HCT116 (cell line): ENCODE data around the gene DNAAF8. TPM values are rescaled to one million over a fixed set of nuclear protein-coding genes. Genes with fewer than 3 reads are reported as not detected.

ENCODE experiments used
- ATAC-seq: fragments of 200-7000 bp; cut with Tn5 transposase; 2 replicates; pipeline ENCODE4 v1.9.1; 2020; ENCODE audit warnings: mild to moderate bottlenecking, moderate library complexity
- BruUV-seq: library from RNA; stranded (reverse); fragments of 400-500 nt; replicated peaks from 2 replicates; lab custom pipeline; 2021; lab: Mats Ljungman, UMichigan
- CTCF ChIA-PET: fragments of 300-600 bp; sonication (Branson Sonifier 250); formaldehyde crosslinking; loops from one replicate; lab custom pipeline; 2021; ENCODE audit warnings: antibody characterized with exemption; lab: Charles Lee
- POLR2A ChIA-PET: fragments of 300-600, 350-600 bp; sonication (Branson Sonifier 250); formaldehyde crosslinking; loops from one replicate; lab custom pipeline; 2021; ENCODE audit warnings: antibody characterized with exemption; lab: Charles Lee
- RAD21 ChIA-PET, 2 experiments: fragments of 300-600 bp; sonication (Branson Sonifier 250); formaldehyde crosslinking; loops; one replicate each; lab custom pipeline; 2023; ENCODE audit warnings: low total read pairs in 2 of 2; ENCODE audit not compliant: uncharacterized antibody in 2 of 2, unreplicated experiment in 2 of 2, low non-redundant PET in 1 of 2; lab: Charles Lee
- DNase-seq: peaks from one replicate; pipeline ENCODE4 v3.0.0-alpha.2; 2010; ENCODE audit warnings: low read depth, low spot score
- H2AFZ ChIP-seq: fragments of 200-600 bp; shearing (Covaris generic), sonication (generic); 2 replicates; pipeline ENCODE4 v1.6.1; 2017; ENCODE audit warnings: low read depth, mixed run types, mixed read lengths, antibody characterized with exemption, low read length; ENCODE audit not compliant: poor library complexity, severe bottlenecking
- H3K27ac ChIP-seq: 2 replicates; pipeline ENCODE4 v1.5.1; 2012; ENCODE audit warnings: low read depth, low read length
- H3K27me3 ChIP-seq: fragments of 200-600 bp; sonication (generic); 2 replicates; pipeline ENCODE4 v1.6.1; 2016; ENCODE audit warnings: mixed run types, low read length, mixed read lengths; ENCODE audit not compliant: insufficient read depth
- H3K36me3 ChIP-seq, 2 experiments: fragments of 200-500 bp in 1 of 2; fragments of 200-600 bp in 1 of 2; sonication (Bioruptor generic) in 1 of 2; sonication (generic) in 1 of 2; 2 replicates each; pipeline versions ENCODE4 v1.5.1 to v1.6.1; 2014 to 2016; ENCODE audit warnings: low read length in 2 of 2, inconsistent platforms in 1 of 2, mixed read lengths in 1 of 2, mixed run types in 1 of 2; ENCODE audit not compliant: insufficient read depth in 2 of 2, control insufficient read depth in 1 of 2
- H3K4me1 ChIP-seq, 2 experiments: fragments of 200-600 bp in 1 of 2; sonication (generic) in 1 of 2; 2 replicates each; pipeline versions ENCODE4 v1.5.1 to v1.6.1; 2012 to 2017; ENCODE audit warnings: low read length in 2 of 2, inconsistent platforms in 1 of 2, mild to moderate bottlenecking in 1 of 2, mixed read lengths in 1 of 2, mixed run types in 1 of 2, moderate library complexity in 1 of 2; ENCODE audit not compliant: insufficient read depth in 2 of 2, control insufficient read depth in 1 of 2
- H3K4me2 ChIP-seq: fragments of 200-600 bp; sonication (generic); 2 replicates; pipeline ENCODE4 v1.6.1; 2017; ENCODE audit warnings: mixed run types, low read length, mixed read lengths
- H3K4me3 ChIP-seq, 2 experiments: fragments of 200-600 bp in 1 of 2; sonication (generic) in 1 of 2; replicated peaks in 1 of 2; 2 replicates each; pipeline ENCODE4 v1.5.1; 2011 to 2016; ENCODE audit warnings: low read length in 2 of 2, control low read depth in 1 of 2, low read depth in 1 of 2, mild to moderate bottlenecking in 1 of 2, mixed read lengths in 1 of 2, mixed run types in 1 of 2
- H3K79me2 ChIP-seq: fragments of 200-600 bp; sonication (generic); 2 replicates; pipeline ENCODE4 v1.6.1; 2017; ENCODE audit warnings: mild to moderate bottlenecking, mixed run types, low read length, moderate library complexity, mixed read lengths; ENCODE audit not compliant: insufficient read depth
- H3K9ac ChIP-seq: fragments of 200-600 bp; sonication (generic); 2 replicates; pipeline ENCODE4 v1.6.1; 2016; ENCODE audit warnings: low read length, mixed read lengths
- H3K9me2 ChIP-seq: fragments of 200-600 bp; sonication (generic), shearing (Covaris generic); 2 replicates; pipeline ENCODE4 v1.6.1; 2017; ENCODE audit warnings: mixed run types, mild to moderate bottlenecking, moderate library complexity; ENCODE audit not compliant: insufficient read depth
- H3K9me3 ChIP-seq, 2 experiments: fragments of 200-500 bp in 1 of 2; fragments of 200-600 bp in 1 of 2; sonication (Bioruptor generic) in 1 of 2; sonication (generic) in 1 of 2; 2 replicates each; pipeline ENCODE4 v1.6.1; 2014 to 2017; ENCODE audit warnings: low read length in 2 of 2, mixed read lengths in 2 of 2, inconsistent platforms in 1 of 2, low read depth in 1 of 2, mild to moderate bottlenecking in 1 of 2, mixed run types in 1 of 2, moderate library complexity in 1 of 2; ENCODE audit not compliant: control insufficient read depth in 1 of 2, insufficient read depth in 1 of 2
- H4K20me1 ChIP-seq: fragments of 200-600 bp; sonication (generic), shearing (Covaris generic); 2 replicates; pipeline ENCODE4 v1.6.1; 2017; ENCODE audit warnings: mixed run types, mild to moderate bottlenecking, moderate library complexity; ENCODE audit not compliant: insufficient read depth
- CBX3 ChIP-seq: IDR thresholded peaks from 2 replicates; pipeline ENCODE4 v1.6.1; 2012; ENCODE audit warnings: low read depth
- POLR2A ChIP-seq: IDR thresholded peaks from 2 replicates; pipeline ENCODE4 v1.7.0; 2011; ENCODE audit warnings: borderline replicate concordance; ENCODE audit not compliant: insufficient read depth, insufficient read length; ENCODE audit errors: extremely low read depth
- SIN3A ChIP-seq: IDR thresholded peaks from 2 replicates; pipeline ENCODE4 v1.6.1; 2012; ENCODE audit warnings: low read depth
- SP1 ChIP-seq: IDR thresholded peaks from 2 replicates; pipeline ENCODE4 v1.6.1; 2012; ENCODE audit warnings: low read depth
- SRF ChIP-seq: IDR thresholded peaks from 2 replicates; pipeline ENCODE4 v1.6.1; 2012; ENCODE audit warnings: low read depth
- intact Hi-C: fragments of 100-400 bp; cut with micrococcal nuclease; formaldehyde crosslinking; loops from 2 replicates; pipeline ENCODE4 v1.10.0; 2022
- total RNA-seq: library from RNA; stranded (reverse); gene quantifications from one replicate; pipeline ENCODE4 v1.2.1, GENCODE V29; 2021; ENCODE audit not compliant: unreplicated experiment
- TF ChIP-seq, protein P1 (sequence below): IDR thresholded peaks from 2 replicates; pipeline ENCODE4 v1.6.1; 2012
- TF ChIP-seq, protein P2 (sequence below): IDR thresholded peaks from 2 replicates; pipeline ENCODE4 v1.6.1; 2011; ENCODE audit warnings: mild to moderate bottlenecking, low read length, moderate library complexity; ENCODE audit not compliant: insufficient replicate concordance; ENCODE audit errors: extremely low read depth

The DNAAF8 gene
- total RNA-seq, 1 experiment from 2014 or later: 1.0 TPM

GRCh38 chr16:4748682-4749411 is 14.5 kb downstream of the DNAAF8 start:
- DNase-seq: no peak
- H3K4me3 ChIP-seq: no peak overlapping the region
- ChIA-PET RAD21 (no interaction called here), POLR2A (no interaction called here), CTCF (no interaction called here)
- H3K27me3 ChIP-seq: no peaks in the 10 kb centered on the region
- no peaks in the 10 kb centered on the region for H4K20me1 ChIP-seq
- ATAC-seq: no peak
- H3K36me3 ChIP-seq: peaks cover 0 to 8% of the 10 kb centered on the region in 2 experiments; a peak in 3 of 4 replicates
- no peaks in the 10 kb centered on the region for H3K79me2 ChIP-seq
- H3K4me2 ChIP-seq: no peak overlapping the region
- no peak overlapping the region for H2AFZ ChIP-seq
- no peaks in the 10 kb centered on the region for H3K9me3 ChIP-seq
- H3K9ac ChIP-seq: no peak overlapping the region
- TF ChIP-seq SP1 (no peak), SIN3A (no peak), SRF (no peak), CBX3 (no peak), POLR2A (no peak)
- TF ChIP-seq, protein P1, sequence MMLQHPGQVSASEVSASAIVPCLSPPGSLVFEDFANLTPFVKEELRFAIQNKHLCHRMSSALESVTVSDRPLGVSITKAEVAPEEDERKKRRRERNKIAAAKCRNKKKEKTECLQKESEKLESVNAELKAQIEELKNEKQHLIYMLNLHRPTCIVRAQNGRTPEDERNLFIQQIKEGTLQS: no peak
- TF ChIP-seq, protein P2, sequence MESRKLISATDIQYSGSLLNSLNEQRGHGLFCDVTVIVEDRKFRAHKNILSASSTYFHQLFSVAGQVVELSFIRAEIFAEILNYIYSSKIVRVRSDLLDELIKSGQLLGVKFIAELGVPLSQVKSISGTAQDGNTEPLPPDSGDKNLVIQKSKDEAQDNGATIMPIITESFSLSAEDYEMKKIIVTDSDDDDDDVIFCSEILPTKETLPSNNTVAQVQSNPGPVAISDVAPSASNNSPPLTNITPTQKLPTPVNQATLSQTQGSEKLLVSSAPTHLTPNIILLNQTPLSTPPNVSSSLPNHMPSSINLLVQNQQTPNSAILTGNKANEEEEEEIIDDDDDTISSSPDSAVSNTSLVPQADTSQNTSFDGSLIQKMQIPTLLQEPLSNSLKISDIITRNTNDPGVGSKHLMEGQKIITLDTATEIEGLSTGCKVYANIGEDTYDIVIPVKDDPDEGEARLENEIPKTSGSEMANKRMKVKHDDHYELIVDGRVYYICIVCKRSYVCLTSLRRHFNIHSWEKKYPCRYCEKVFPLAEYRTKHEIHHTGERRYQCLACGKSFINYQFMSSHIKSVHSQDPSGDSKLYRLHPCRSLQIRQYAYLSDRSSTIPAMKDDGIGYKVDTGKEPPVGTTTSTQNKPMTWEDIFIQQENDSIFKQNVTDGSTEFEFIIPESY: no peak
- intact Hi-C loops: no loop called here
- H3K4me1 ChIP-seq: no peaks in the 10 kb centered on the region
- H3K9me2 ChIP-seq: no peaks in the 10 kb centered on the region
- BruUV-seq: no TSS peak
- no peak overlapping the region for H3K27ac ChIP-seq
